IPS-18c (cell line): ENCODE measurements around the gene HSF2.
"Not testable (repeated sequence)": the region's sequence is repeated elsewhere in the genome, so short reads cannot be mapped to it uniquely, and the experiment has no call there.

Experiments used
- H3K4me3 ChIP-seq: 2 replicates; pipeline ENCODE4 v1.7.0; 2013; ENCODE audit warnings: low read depth, mild to moderate bottlenecking, low read length, moderate library complexity; ENCODE audit not compliant: insufficient read depth
- H3K9me3 ChIP-seq: one replicate; pipeline ENCODE4 v1.6.1; 2013; ENCODE audit warnings: mild to moderate bottlenecking, low read length, moderate library complexity; ENCODE audit not compliant: control insufficient read depth, insufficient read depth

HSF2 gene

DNA sequence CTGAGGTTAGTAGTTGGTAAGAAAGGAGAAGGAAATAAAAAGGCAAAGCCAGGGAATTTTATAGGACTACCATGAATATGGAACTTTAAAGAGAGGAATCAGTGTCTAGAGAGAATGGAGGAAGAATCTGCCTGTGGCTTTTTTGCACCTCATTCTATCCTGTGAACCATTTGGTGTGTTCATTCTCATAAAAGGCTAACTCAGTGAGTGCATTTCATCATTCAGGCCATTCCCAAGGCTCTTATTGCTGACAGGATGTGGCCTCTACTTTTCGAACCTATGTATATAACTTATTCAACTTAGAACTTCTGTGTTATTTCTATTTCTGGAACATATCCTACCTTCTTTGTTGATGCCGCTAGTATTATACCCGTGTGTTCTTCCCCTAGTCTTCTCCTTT, 27.1 kb downstream of the HSF2 start:
- Histone ChIP-seq H3K4me3 (no peak overlapping the region), H3K9me3 (no peaks in the 10 kb centered on the region)

DNA sequence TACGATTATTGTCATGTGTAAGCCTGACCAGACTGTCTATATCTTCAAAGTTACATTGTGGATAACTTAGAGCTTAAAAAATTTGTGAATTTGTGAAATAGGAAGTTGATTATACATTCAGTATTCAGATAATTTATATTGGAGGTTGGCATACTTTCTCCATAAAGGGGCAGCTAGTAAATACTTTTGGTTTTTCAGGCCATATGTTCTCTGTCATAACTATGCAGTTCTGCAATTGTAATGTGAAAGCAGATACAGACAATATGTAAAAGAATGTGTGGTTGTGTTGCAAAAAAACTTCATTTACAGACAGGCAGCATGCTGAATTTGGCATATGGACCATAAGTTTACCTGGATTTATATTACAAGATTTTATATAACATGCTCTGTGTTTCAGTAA, 29.3 kb downstream of the HSF2 start:
- H3K4me3 ChIP-seq = no peak overlapping the region
- no peaks in the 10 kb centered on the region for H3K9me3 ChIP-seq

DNA sequence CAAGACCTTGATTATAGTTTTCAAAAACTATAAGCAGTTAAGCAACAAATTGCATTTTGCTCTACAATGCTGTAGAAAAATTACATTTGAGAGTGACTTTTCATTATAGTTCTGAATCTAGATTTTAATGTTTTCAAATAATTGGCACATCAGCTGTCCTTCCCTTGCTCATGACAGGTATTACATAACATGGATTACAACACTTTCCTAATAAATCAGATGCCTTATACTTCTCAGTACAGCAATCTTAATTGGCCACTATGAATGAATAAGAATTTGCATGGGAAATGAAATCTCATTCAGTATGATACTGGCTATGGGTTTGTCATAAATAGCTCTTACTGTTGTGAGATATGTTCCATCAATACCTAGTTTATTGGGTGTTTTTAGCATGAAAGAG, 29.9 kb downstream of the HSF2 start:
- no peaks in the 10 kb centered on the region for H3K9me3 ChIP-seq
- no peak overlapping the region for H3K4me3 ChIP-seq

DNA sequence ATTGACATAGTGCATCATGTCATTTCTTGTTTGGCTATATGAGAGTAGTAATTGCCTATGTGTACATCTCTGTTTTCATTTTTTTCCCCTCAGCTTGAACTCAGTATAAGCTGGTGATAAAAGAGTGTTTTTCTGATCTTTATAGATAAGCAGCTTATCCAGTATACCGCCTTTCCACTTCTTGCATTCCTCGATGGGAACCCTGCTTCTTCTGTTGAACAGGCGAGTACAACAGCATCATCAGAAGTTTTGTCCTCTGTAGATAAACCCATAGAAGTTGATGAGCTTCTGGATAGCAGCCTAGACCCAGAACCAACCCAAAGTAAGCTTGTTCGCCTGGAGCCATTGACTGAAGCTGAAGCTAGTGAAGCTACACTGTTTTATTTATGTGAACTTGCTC, 32.3 kb downstream of the HSF2 start:
- H3K9me3 ChIP-seq = no peaks in the 10 kb centered on the region
- no peak overlapping the region for H3K4me3 ChIP-seq

DNA sequence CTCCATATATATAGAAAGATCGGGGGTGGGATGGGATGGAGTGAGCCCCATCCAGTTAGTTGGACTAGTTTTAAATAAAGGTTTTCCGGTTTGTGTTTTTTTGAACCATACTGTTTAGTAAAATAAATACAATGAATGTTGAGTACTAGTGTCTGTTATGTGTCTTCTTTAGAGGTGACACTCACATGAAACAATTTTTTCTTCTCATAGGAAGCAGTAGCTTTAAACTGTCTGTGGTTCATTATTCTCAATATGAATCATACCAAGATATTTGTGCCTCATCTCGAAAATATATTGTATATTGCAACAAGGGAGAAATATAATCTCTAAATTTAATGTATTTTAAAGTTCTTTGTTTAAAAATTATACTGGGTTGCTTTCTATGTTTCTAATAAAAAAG, 33.4 kb downstream of the HSF2 start:
- Histone ChIP-seq H3K9me3 (no peaks in the 10 kb centered on the region), H3K4me3 (no peak overlapping the region)

DNA sequence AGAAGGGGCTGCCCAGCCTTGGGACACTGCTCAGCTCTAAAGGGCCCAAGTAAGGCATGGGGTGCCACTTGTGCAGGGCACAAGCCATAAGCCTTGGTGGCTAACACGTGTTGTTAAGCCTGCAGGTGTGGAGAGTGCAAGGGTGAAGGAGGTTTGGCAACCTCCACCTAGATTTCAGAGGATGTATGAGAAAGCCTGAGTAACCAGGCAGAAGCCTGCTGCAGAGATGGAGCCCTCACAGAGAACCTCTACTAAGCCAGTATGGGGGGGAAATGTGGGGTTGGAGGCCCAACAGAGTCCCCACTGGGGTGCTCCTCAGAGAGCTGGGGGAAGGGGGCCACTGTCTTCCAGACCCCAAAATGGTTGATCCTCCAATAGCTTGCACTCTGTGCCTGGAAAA, 39.5 kb downstream of the HSF2 start:
- no peak overlapping the region for H3K4me3 ChIP-seq
- H3K9me3 ChIP-seq = peaks cover 4% of the 10 kb centered on the region

DNA sequence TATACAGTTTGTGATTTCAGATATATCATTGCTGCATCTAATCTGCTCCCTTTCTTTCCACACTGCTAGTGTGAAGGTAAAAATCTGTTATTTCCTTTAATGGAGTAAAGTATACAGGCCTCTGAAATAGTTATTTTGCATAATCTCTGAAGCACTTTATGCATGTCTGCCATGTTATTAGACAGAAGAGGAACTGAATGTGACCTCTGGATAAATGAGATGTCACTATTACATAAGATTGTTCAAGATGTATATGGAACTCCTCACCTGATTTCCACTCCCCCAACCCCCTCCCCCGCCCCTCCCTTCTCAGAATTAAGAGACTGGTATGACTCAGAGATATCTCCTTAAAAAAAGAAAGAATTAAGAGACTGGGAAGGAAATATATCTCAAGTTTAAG, 45.8 kb downstream of the HSF2 start:
- H3K9me3 ChIP-seq = no peaks in the 10 kb centered on the region
- H3K4me3 ChIP-seq = no peak overlapping the region

DNA sequence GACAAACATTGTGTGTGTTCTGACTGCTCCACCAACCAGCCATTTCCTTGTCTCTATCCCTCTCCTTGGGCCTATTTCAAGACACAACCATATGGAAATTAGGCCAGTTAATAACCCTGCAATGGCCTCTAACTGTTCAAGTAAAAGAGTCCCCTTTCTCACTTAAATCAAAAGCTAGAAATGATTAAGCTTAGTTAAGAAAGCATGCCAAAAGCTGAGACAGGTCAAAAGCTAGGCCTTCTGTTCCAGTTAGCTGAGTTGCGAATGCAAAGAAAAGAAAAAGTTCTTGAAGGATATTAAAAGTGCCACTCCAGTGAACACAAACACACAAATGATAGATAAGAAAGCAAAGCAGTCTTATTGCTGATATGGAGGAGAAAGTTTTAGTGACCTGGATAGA, 49.6 kb downstream of the HSF2 start:
- H3K9me3 ChIP-seq = no peaks in the 10 kb centered on the region

DNA sequence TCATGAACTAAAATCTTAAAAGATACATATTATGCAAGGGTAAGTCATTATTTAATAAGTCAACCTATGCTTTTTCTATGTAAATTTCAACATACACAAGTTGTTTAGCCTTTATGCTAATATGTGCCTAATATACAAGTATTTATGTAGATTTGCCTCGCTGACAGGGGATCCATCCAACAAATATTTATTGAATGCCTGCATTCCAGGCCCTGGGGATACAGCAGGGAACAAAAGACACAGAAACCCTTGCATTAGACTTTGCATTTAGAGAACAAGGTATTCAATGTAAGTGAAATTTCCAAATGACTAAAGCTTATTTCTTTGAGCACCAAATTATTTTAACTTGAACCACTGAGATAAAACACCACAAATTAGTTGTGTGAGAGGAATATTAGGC, 53.1 kb downstream of the HSF2 start:
- Histone ChIP-seq H3K9me3 (no peaks in the 10 kb centered on the region), H3K4me3 (no peak overlapping the region)

More for the DNA sequence above, 49.6 kb downstream of the HSF2 start:
- no peak overlapping the region for H3K4me3 ChIP-seq

DNA sequence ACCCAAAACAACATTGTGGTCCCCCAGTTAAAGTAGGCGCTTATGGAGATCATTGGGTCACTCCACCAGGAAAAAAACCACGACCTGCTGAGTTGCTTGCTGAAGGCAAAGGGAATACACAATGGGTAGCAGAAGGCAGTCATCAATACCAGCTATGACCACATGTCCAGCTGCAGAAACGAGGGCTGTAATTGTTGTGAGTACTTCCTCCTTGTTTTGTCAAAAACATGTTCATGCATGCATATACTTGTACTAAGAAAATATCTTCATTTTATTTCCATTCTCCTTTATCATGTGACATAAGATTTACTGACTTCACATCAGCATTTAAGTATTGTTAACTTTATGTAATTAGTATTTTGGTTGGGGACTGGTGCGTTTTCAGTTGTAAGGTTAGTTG, 55.2 kb downstream of the HSF2 start:
- Histone ChIP-seq H3K4me3 (no peak overlapping the region), H3K9me3 (no peaks in the 10 kb centered on the region)

DNA sequence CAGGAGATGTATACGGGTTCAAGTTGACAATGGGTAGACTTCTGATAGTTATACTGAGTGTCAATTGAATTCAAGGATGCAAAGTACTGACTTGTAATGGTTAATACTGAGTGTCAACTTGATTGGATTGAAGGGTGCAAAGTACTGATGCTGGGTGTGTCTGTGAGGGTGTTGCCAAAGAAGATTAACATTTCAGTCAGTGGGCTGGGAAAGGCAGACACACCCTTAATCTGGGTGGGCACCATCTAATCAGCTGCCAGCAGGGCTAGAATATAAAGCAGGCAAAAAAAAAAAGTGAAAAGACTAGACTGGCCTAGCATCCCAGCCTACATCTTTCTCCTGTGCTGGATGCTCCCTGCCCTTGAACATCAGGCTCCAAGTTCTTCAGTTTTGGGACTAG, 55.7 kb downstream of the HSF2 start:
- not testable (repeated sequence) for H3K9me3 ChIP-seq, H3K4me3 ChIP-seq

DNA sequence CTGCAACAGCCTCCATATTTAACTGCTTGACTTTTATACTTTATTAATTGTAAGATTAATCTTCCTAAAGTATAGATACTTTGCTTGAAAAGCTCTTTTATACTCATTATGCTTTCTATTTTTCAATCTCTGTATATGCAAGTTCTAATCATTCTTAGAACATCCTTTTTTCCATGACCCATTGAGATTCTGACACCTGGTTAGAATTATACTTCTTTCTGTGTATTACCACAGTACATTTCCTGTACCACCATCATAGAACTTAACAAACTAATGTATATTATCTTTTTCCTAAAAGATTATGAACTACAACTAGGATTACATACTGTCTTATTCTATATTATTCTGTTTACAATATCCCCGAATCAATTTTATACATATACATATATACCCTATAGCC, 58.6 kb downstream of the HSF2 start:
- Histone ChIP-seq H3K4me3 (no peak overlapping the region), H3K9me3 (no peaks in the 10 kb centered on the region)

DNA sequence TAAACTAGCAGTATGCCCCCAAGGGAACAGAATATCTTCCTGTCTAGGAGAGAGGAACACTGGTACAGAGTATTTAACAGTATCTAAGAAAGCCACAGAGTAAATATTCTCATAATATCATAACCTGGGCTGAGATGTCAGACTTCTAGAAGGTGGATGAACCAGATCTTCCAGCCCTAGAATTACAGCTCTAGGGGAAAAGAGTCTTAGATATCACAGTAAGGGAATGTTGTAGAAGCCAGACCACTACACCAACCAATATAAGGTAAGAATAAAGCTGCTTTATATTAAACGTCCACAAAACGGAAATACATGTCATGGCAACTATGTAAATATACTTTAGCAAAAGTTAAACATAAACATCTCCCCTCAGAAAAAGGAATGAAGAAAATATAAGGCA, 59.8 kb downstream of the HSF2 start:
- Histone ChIP-seq H3K4me3 (no peak overlapping the region), H3K9me3 (no peaks in the 10 kb centered on the region)

DNA sequence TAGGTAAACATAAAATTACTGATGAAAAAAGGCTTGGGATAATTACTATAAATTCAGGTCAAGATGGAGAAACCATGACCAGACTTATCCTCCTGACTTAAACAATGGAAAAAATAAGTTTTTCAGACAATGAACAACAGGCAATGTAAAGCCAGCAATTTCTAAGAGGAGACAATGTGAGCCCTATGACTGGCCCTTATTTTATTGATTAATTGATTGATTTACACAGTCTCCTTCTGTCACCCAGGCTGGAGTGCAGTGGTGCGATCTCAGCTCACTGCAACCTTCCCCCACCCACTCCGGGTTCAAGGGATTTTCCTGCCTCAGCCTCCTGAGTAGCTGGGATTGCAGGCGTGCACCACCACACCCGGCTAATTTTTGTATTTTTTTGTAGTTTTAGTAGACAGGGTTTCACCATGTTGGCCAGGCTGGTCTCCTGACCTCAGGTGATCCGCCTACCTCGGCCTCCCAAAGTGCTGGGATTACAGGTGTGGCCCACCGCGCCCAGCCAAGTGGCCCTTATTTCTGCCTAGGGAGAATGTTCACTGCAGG, 60.5 kb downstream of the HSF2 start:
- not testable (repeated sequence) for H3K4me3 ChIP-seq, H3K9me3 ChIP-seq

DNA sequence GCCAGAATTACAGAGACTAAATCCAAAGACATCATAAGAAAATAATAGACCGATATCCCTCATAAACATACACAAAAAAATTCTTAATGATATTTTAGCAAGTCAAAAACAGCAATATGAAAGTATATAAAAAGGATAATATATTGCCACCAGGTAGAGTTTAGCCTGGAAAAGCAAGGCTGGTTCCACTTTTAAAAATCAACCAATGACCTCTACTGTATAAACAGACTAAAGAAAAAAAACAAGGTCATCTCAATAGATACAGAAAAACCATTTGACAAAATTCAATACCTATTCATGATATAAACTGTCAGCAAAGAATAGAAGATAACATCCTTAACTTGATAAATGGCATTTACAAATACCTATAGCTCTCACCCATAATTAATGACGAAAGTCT, 62.4 kb downstream of the HSF2 start:
- H3K9me3 ChIP-seq = no peaks in the 10 kb centered on the region
- no peak overlapping the region for H3K4me3 ChIP-seq

DNA sequence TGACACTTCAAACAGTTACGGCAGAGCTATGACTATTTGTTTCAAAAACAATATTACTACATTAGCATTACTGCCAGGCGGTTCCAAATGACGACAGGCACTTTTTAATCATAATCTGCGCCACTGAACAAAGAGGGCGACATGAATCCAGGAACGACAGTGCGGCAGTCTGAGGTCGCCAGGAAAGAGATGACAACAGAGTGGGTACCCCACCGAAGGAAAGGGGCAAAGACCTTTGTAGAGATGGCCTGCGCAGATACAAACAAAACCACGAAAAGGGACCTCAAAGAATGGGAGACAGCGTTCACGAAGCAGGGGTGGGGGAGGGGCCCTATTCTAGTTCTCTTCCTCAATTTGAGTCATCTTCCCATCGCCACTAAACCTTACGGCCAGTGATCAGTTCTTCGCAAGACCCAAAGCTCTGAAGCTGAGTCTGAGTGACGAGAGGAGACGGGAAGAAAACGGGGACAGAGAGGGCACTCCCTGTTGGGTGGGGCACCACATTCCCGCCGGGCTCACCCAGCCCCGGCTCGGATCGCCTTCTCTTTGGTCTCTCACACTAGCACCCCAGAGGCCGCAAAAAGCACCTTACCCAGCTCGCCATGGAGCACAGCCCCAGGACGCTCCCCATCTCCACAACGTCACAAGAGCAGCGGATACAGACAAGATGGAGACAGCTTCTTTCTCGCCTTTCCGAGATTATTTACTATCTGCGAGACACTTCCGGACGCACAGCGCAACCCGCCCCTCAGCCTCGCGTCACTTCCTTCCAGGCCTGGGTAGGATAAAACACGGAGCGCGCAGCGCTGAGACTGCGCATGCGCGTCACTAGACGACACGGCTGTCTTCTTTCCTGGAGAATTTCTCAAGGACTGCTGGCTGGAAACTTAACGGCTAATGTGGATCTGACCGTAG, 71.9 kb downstream of the HSF2 start, which contains the start of gene SERINC1:
Gene SERINC1, minus strand, starts transcription at position 701 of the 915 bp plus-strand sequence. Its CDS starts 70 bp downstream, at position 631.
- Histone ChIP-seq H3K4me3 (peak within 1 kb of the TSS; percentile 90), H3K9me3 (no peaks in the 10 kb centered on the region)

DNA sequence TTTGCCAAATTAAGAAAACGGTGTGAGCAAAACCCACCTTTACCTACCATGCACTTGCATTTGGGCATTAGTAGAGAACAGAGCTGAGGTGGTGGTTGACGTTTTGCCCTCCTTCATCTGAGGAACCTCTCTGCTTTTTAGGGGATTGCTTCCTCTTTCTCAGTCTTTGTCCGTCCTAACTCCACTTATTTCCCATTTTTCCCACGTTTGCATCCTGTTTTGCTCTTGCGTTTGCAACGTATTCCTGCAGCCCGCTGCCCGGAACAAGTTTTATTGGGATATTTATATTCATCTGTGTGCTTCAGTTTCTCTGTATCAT, 72.5 kb downstream of the HSF2 start:
- H3K4me3 ChIP-seq = peak overlapping the region; percentile 90
- no peaks in the 10 kb centered on the region for H3K9me3 ChIP-seq

DNA sequence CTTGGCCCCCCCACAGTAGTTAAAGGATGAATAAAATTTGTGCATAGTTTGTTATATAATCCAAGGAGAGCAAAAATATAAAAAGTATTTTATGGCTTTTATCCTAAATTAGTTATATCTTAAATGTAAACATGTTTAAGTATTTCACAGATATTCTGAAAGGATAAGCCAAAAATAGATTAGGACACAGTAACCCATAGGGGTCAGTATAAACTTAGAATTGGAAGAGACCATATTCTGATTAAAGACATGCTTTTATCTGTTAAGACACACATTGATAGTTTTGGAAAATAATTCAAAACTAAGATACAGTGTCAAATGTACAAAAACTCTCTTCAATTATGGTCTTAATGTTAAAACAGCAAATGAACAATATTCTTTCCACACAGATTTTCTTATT, 76.7 kb downstream of the HSF2 start:
- H3K4me3 ChIP-seq = no peak overlapping the region
- no peaks in the 10 kb centered on the region for H3K9me3 ChIP-seq

DNA sequence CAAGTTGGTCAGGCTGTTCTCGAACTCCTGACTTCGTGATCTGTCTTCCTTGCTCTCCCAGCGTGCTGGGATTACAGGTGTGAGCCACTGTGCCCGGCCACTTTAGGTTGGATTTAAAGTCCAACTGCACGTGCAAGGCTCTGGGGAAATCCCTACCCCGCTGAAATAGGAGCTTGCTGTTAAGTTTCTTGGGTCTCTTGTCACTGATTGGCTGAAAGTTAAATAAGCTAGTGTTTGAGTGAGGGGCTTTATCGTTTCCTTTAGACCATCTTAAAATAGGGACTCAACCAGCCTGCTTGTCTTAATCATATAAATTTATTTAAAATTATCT, 83.3 kb downstream of the HSF2 start:
- no peak overlapping the region; the same call in 1 of the 2 replicates for H3K4me3 ChIP-seq

More for the DNA sequence above, 83.3 kb downstream of the HSF2 start:
- H3K9me3 ChIP-seq = no peaks in the 10 kb centered on the region
